ENCODE results near the gene OR1I1. TPM values are rescaled to one million over a fixed set of nuclear protein-coding genes. Genes with fewer than 3 reads are reported as not detected.

The OR1I1 gene
- total and polyA plus RNA-seq, 2 of the 4 experiments (the other 2 are of a cell fraction), result not detected

- H3K79me1 ChIP-seq (ENCODE audit: low read depth in 1 of 2, low read length in 2 of 2), result no peaks in the 10 kb centered on the region
- H2AK5ac ChIP-seq (ENCODE audit: low read depth, low read length), result no peak overlapping the region
- no peaks in the 10 kb centered on the region for H3K27me3 ChIP-seq (ENCODE audit: control insufficient read depth, insufficient read depth, low read length)
- H2AFZ ChIP-seq (replicated peaks; ENCODE audit: low read length, poor library complexity), result no peak overlapping the region
- TF ChIP-seq RFX5 (IDR thresholded peaks at IDR 0.05; ENCODE audit: low read depth, low read length) (no peak), CHD1 (IDR thresholded peaks at IDR 0.05; ENCODE audit: low read depth, low read length) (no peak), CTCF (conservative IDR thresholded peaks at IDR 0.05; ENCODE audit: low read depth, low read length) (no peak), NFE2L2 (IDR thresholded peaks at IDR 0.05; ENCODE audit: low read depth, low read length) (no peak), FOS (IDR thresholded peaks at IDR 0.05; ENCODE audit: low read depth, low read length) (no peak), ELK1 (IDR thresholded peaks at IDR 0.05; ENCODE audit: borderline replicate concordance, low read depth, low read length) (no peak), SMC3 (IDR thresholded peaks at IDR 0.05; ENCODE audit: low read depth, low read length) (no peak), POLR2A (IDR thresholded peaks at IDR 0.05; ENCODE audit: low read depth, low read length) (no peak), USF2 (IDR thresholded peaks at IDR 0.05; ENCODE audit: low read depth, low read length) (no peak), MXI1 (IDR thresholded peaks at IDR 0.05; ENCODE audit: borderline replicate concordance, low read depth, low read length) (no peak), BHLHE40 (IDR thresholded peaks at IDR 0.05; ENCODE audit: low read depth, low read length) (no peak), CEBPB (IDR thresholded peaks at IDR 0.05; ENCODE audit: low read depth, low read length) (no peak), MAZ (IDR thresholded peaks at IDR 0.05; ENCODE audit: borderline replicate concordance, low read depth, low read length) (no peak), MAFK (IDR thresholded peaks at IDR 0.05; ENCODE audit: low read depth, low read length) (no peak), RCOR1 (IDR thresholded peaks at IDR 0.05; ENCODE audit: insufficient replicate concordance, low read length) (no peak), RAD21 (IDR thresholded peaks at IDR 0.05; ENCODE audit: low read length) (no peak)
- WGBS, 2 experiments (ENCODE audit: extremely low coverage in 2 of 2, insufficient read length in 1 of 2), result no CpG with 5 or more reads among the region's 11 CpGs
- H2BK20ac ChIP-seq (ENCODE audit: low read depth, low read length), result no peak overlapping the region
- BruUV-seq (replicated peaks), result no TSS peak
- H3K4me2 ChIP-seq (ENCODE audit: low read depth, low read length), result no peak overlapping the region
- no peak overlapping the region for H4K8ac ChIP-seq (ENCODE audit: low read depth in 2 of 2, low read length in 2 of 2)
- H2AK9ac ChIP-seq (replicated peaks; ENCODE audit: low read depth, low read length, poor library complexity), result no peak overlapping the region
- H3K9me1 ChIP-seq (ENCODE audit: insufficient read depth, low read length), result no peaks in the 10 kb centered on the region
- H3K18ac ChIP-seq (ENCODE audit: low read depth, low read length), result no peak overlapping the region
- H3K4ac ChIP-seq (ENCODE audit: low read depth, low read length), result no peak overlapping the region
- H2BK15ac ChIP-seq (ENCODE audit: low read depth, low read length), result no peak overlapping the region
- H3K23ac ChIP-seq (ENCODE audit: low read depth, low read length), result no peak overlapping the region
- dilution Hi-C loops (cut with HindIII; ENCODE audit: low sequenced_read_pairs, unreplicated experiment) (no loop called here), in situ Hi-C loops (cut with MboI; ENCODE audit: low sequenced_read_pairs) (no loop called here), intact Hi-C loops (cut with micrococcal nuclease) (no loop called here)
- H3K4me3 ChIP-seq (ENCODE audit: insufficient read depth, low read depth, low read length), result no peak overlapping the region
- no peak overlapping the region for H3K56ac ChIP-seq (ENCODE audit: extremely low read depth, insufficient read depth, low read length)
- no peak overlapping the region for H2BK120ac ChIP-seq (ENCODE audit: low read depth, low read length)
- no peaks in the 10 kb centered on the region for H3K9me3 ChIP-seq (ENCODE audit: control insufficient read depth, insufficient read depth, low read length)
- no peak overlapping the region for H3K9ac ChIP-seq (ENCODE audit: low read depth, low read length)
- POLR2A ChIA-PET (ENCODE audit: unreplicated experiment), result no interaction called here
- no peaks in the 10 kb centered on the region for H3K36me3 ChIP-seq (ENCODE audit: control insufficient read depth, insufficient read depth, low read length)
- no peaks in the 10 kb centered on the region for H3K4me1 ChIP-seq (ENCODE audit: control insufficient read depth, insufficient read depth, low read length)
- H4K20me1 ChIP-seq (ENCODE audit: insufficient read depth, low read length), result no peaks in the 10 kb centered on the region
- no peak overlapping the region for H4K5ac ChIP-seq (ENCODE audit: low read depth, low read length)
- CTCF ChIA-PET, result no interaction called here
- H3K14ac ChIP-seq (replicated peaks; ENCODE audit: low read depth, low read length), result no peak overlapping the region
- no peak overlapping the region for H4K91ac ChIP-seq (ENCODE audit: insufficient read depth, low read depth, low read length)
- H2BK5ac ChIP-seq (ENCODE audit: low read depth, low read length, poor library complexity, severe bottlenecking), result no peak overlapping the region
- H3K27ac ChIP-seq (ENCODE audit: insufficient read depth, low read length), result no peak overlapping the region
- ATAC-seq (ENCODE audit: low read depth) (no peak), DNase-seq (no peak)
These were observed 34.3 kb upstream of the OR1I1 start for GRCh38 chr19:15047680-15048079.

Measured in IMR-90 (cell line).